ENCODE results near the gene RAB4A.
A peak's percentile ranks its signal among the peaks of the same experiment; 100 is the strongest.
"Not testable (repeated sequence)": the region's sequence is repeated elsewhere in the genome, so short reads cannot be mapped to it uniquely, and the experiment has no call there.

RAB4A gene

GRCh38 chr1:229323885-229324553, 53.1 kb downstream of the RAB4A start:
- TF ChIP-seq ZFX (IDR thresholded peaks at IDR 0.05; ENCODE audit: borderline replicate concordance), result no peak
- TF ChIP-seq CTCF (IDR thresholded peaks at IDR 0.05), result no peak

GRCh38 chr1:229325401-229325800, 54.5 kb downstream of the RAB4A start:
- H3K27ac ChIP-seq, result peak overlapping the region; percentile 55; the same call in 1 of the 2 replicates
- TF ChIP-seq CTCF (IDR thresholded peaks at IDR 0.05) (no peak), ZFX (IDR thresholded peaks at IDR 0.05; ENCODE audit: borderline replicate concordance) (no peak)

More at GRCh38 chr1:229323885-229324553, 53.1 kb downstream of the RAB4A start:
- H3K27ac ChIP-seq, result peak overlapping the region; percentile 55

GRCh38 chr1:229325853-229326487, 55.1 kb downstream of the RAB4A start:
- TF ChIP-seq ZFX (IDR thresholded peaks at IDR 0.05; ENCODE audit: borderline replicate concordance), result no peak
- TF ChIP-seq CTCF (IDR thresholded peaks at IDR 0.05), result no peak
- peak overlapping the region; percentile 55; the same call in 1 of the 2 replicates for H3K27ac ChIP-seq

GRCh38 chr1:229326601-229327000, 55.7 kb downstream of the RAB4A start:
- H3K27ac ChIP-seq, result no peak overlapping the region
- TF ChIP-seq CTCF (IDR thresholded peaks at IDR 0.05) (no peak), ZFX (IDR thresholded peaks at IDR 0.05; ENCODE audit: borderline replicate concordance) (no peak)

- not testable (repeated sequence) for H3K27ac ChIP-seq
Observed at GRCh38 chr1:229327765-229328164, 56.9 kb downstream of the RAB4A start.

GRCh38 chr1:229328598-229329362, 57.9 kb downstream of the RAB4A start:
- no peak for TF ChIP-seq ZFX (IDR thresholded peaks at IDR 0.05; ENCODE audit: borderline replicate concordance)
- no peak for TF ChIP-seq CTCF (IDR thresholded peaks at IDR 0.05)
- no peak overlapping the region for H3K27ac ChIP-seq

GRCh38 chr1:229334269-229334668, 63.4 kb downstream of the RAB4A start:
- TF ChIP-seq CTCF (IDR thresholded peaks at IDR 0.05) (no peak), ZFX (IDR thresholded peaks at IDR 0.05; ENCODE audit: borderline replicate concordance) (no peak)
- no peak overlapping the region for H3K27ac ChIP-seq
